HCEC 1CT (cell line): Measurements from ENCODE around the gene TTC9B.

Experiments
- DNase-seq: peaks from one replicate; pipeline ENCODE4 v3.0.0-alpha.2; 2017

The TTC9B gene

DNA sequence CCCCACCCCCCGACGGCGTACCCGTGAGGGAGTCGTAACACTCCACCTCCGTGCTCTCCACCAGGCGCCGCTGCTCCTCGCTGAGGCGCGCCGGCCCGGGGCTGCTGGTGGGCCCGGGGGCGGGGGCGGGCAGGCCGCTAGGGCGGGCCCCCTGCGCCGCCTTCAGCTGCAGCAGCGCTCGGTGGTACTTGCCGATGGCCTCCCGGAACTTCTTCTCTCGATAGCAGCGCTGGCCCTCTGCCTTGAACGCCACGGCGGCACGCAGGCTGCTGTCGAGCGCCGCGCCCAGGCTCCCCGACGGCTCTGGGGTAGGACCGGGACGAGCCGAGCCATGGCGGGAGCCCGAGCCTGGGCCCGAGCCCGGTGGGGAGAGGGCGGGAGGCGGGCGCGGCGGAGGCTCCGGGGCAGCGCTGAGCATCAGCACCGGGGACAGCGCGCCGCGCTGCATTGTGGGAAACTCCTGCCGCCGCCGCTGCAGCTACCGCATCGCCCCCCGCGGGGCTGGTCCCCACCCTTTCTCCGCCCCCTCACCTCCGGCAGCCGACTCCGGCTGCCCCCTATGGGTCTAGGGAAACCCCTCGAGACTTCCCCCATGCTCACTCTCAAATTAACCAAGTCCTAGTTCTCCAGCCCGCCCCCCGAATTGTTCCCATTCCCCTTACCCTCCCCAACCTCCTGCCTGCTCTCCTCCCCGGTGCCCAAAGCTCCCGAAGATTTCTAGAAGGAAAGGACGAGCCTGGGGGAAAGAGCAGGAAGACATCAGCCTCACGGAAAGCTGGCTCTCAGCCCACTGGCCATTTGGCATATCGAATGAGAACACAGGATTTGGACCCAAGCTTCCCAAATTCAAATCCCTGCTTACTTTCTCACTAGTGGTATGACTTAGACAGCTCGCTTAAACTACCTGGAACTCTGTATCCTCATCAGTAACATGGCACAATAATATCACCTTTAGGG is at the start of gene TTC9B:
Gene TTC9B (minus strand): TSS at position 451 of the 957 bp plus-strand sequence. CDS start 3 bp downstream, at position 448.
- no peak for DNase-seq

- DNase-seq = no peak
These were observed 49.4 kb upstream of the TTC9B start for GRCh38 chr19:40267601-40267997.

DNA sequence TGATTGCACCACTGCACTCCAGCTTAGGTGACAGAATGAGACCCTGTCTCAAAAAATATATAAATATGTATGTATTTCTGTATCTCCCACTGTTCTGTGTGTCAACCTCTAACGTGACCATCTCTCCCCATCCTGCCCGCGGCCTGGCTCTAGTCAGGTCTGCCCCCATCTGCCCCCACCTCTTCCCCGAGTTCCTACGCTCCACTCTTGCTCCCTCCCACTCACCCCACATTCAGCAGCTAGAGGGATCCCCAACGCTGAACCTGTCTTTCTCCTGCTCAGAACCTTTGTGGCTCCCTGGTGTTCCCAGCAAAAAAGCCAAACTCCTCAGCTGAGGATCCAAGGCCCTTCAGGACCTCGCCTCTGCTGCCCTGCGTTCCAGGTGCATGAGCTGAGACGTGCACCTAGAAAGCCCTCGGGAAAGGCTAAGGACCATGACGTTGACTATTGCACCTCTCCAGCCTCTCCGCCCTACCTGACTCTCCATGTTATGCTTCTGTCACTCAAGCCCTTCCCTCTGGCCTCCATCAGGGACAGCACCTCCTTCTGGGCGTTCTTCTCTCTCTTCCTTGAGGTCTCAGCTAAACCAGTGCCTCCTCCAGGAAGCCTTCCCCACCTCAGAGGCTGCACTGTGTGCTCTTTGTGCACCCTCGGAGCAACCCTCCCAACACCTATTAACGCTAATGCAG is 48.9 kb upstream of the TTC9B start:
- DNase-seq = no peak

DNA sequence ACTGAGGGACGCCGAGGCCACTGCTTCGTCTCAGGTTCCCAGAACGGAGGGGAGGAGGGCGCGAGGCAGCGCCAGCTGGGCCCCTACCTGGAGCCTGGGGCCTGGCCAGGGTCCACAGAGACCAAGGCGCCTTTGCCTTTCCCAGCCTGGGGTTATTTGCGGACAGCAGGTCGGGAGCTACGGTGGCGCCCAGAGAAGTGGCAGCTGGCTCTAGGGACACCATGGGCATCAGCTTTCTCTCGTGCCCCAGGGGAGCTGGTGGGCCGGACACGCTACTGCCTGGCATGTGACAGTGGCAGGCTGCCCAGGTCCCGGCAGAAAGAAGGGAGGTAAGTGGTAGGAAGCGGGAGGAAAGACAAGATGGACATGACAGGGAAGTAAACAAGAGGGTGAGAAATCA is 47.9 kb upstream of the TTC9B start:
- no peak for DNase-seq

GRCh38 chr19:40265763-40266099 is 47.5 kb upstream of the TTC9B start:
- DNase-seq = no peak

DNA sequence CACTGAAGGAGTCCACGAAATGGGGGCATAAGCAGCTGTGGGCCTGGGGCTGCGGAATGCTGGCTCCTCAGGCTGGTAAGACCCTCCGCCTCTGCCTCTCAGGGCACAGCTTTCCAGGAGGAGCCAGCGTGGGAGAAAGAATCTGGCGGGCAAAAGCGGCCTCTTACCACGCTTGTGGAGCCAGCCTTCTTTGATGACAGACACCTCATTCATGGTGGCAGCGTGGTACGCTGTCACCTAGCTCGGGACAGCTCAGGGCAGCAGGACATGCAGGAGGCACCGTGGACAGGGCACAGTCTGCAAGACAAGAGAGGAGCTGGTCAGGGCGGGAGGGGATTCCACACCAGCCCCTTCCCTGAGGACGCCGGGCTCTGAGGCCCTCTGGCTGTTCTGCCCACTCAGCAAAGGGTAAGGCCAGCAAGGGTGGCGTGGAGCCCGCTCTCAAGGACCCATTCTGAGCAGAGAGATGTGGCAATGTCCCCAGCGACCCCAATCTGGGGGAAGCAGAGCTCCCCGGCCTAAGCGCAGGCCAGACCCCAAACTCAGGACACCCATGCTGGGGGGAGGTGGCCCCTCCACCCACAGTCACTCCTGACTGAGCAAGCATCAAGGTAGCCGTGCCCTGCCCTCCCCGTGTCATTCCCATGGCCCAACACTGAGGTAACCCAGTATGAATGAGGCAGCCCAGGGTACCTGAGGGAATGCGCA is 47.0 kb upstream of the TTC9B start:
- no peak for DNase-seq

DNA sequence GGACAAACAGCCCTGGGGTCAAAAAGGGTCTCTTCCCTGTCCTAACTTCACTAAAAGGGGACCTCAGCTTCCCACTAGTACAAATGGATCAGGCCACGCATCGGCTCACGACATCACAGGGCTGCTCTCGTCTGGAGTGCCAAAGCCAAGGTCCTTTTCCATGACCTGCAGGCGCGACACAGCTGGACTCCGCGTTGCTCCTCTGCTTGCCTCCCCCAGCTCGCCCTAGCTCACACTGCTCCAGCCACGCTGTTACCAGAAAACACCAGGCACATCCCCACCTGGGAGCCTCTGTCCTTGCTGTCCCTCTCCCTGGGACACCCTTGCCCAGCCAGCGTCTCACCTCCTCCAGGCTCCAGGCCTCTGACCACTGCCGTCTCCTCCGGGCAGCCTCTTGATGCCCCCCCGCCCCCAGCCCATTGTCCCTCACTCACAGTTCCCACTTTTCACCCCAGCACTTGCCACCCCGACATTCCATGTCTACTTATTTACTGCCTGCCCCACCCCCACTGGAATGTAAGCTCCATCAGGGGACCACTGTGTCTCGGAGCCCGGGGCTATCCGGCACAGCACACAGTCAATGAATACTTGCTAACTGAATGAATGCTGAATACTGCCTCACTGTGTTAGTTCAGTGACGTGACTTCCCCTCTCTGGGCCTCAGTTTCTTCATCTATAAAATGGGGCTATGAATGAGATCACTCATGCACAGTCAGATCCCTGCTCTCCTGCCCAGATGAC is 46.3 kb upstream of the TTC9B start:
- DNase-seq = no peak

- DNase-seq = no peak
These were observed 45.5 kb upstream of the TTC9B start for GRCh38 chr19:40263440-40264313.

- no peak for DNase-seq
These were observed 44.2 kb upstream of the TTC9B start for GRCh38 chr19:40262422-40262821.

DNA sequence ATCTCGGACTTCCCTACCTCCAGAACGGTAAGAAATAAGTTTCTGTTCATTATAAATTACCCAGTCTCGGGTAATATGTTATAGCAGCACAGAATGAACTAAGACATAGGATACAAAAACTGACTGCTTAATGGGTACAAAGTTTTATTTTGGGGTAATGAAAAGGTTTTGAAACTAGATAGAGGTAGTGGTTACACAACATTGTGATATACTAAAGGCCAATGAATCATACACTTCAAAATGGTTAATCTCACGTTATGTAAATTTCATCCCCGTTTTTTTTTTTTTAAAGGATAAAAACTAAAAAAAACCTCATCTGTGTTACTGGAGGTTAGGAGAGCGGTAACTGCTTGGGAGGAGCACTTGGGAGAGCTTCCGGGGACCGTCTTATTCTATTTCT is 43.4 kb upstream of the TTC9B start:
- DNase-seq = no peak

- DNase-seq = no peak
These were observed 38.9 kb upstream of the TTC9B start for GRCh38 chr19:40257096-40257517.

GRCh38 chr19:40256512-40256911 is 38.3 kb upstream of the TTC9B start:
- DNase-seq = no peak

GRCh38 chr19:40255619-40256166 is 37.5 kb upstream of the TTC9B start:
- no peak for DNase-seq

DNA sequence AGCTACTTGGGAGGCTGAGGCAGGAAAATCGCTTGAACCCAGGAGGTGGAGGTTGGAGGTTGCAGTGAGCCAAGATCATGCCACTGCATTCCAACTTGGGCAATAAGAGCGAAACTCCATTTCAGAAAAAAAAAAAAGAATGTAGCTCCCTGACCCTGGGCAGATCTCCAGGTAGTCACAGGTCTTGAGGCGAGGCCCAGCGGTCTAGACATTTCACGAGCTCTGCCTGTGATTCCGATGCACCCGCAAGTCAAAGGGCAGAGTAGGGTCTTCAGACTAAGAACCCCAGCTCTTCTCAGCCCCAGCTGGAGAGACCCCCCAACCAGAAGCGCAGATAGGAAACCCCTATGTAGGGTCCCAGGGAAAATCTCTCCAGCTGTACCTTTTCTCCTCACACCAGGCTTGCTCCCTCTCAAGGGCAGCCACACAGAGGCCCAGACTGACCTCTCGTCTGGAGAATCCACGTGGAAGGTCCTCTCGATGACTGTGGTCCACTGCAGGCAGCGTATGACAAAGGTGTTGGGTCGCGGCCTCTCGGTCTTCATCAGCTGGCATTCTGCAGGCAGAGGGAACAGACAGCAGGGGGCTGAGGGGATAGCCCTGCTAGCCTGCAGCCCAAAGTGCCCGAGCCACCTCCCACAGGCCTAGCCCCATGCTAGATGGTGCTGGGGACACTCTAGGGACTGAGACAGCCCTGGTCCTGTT is 36.7 kb upstream of the TTC9B start:
- no peak for DNase-seq

- DNase-seq = no peak
These were observed 35.5 kb upstream of the TTC9B start for GRCh38 chr19:40253611-40254092.

- no peak for DNase-seq
These were observed 34.2 kb upstream of the TTC9B start for GRCh38 chr19:40252395-40252794.

GRCh38 chr19:40251991-40252390 is 33.8 kb upstream of the TTC9B start:
- no peak for DNase-seq

DNA sequence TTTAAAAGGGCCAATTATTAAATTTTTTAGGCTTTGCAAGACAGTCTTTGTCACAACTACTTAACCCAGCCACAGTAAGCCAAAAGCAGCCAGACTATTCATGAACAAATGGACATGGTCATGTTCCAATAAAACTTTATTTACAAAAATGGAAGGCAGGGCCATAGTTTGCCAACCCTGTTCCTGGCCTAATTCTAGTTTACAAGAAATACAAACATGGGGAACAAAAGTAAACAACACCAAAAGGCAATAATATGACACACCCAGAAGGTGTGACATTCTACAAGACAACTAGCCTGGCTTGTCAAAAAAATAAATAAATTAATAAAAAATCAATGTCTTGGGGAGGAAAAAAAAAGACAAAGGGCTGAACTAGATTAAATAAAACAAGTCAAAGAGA is 33.1 kb upstream of the TTC9B start:
- no peak for DNase-seq

DNA sequence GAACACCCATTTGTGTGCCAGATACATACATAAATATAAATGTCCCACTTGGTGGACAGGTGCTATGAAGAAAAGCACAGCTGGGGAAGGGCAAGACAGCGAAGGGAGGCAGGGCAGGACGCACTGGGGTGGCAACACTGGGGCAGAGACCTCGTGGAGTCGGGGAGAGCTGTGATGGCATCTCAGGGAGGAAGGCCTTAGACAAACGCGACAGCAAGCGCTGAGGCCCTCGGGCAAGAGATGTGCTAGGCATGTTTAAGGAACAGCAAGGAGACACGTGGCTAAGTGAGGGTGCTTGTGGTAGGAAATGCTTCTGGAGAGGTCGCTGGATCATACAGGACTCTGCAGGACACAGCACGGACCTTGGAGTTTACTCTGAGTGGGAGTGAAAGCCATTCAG is 31.6 kb upstream of the TTC9B start:
- no peak for DNase-seq

GRCh38 chr19:40249201-40249600 is 31.0 kb upstream of the TTC9B start:
- DNase-seq = no peak
